ENCODE data around the gene RGS11. TPM values are rescaled to one million over a fixed set of nuclear protein-coding genes. Genes with fewer than 3 reads are reported as not detected.

Gene RGS11
- total RNA-seq, 1 experiment from 2014 or later: 1.1 TPM

GRCh38 chr16:296806-297510 lies 21.2 kb upstream of the RGS11 start:
- DNase-seq (ENCODE audit: low read depth): no peak

- no peak for DNase-seq (ENCODE audit: low read depth)
These were observed 20.5 kb upstream of the RGS11 start for GRCh38 chr16:296276-296675.

GRCh38 chr16:293043-293775 lies 17.5 kb upstream of the RGS11 start:
- DNase-seq (ENCODE audit: low read depth): no peak

- no peak for DNase-seq (ENCODE audit: low read depth)
These were observed 15.8 kb upstream of the RGS11 start for GRCh38 chr16:291539-291938.

- DNase-seq (ENCODE audit: low read depth): no peak
These were observed 15.1 kb upstream of the RGS11 start for GRCh38 chr16:290681-291405.

GRCh38 chr16:290015-290680 lies 14.4 kb upstream of the RGS11 start:
- no peak for DNase-seq (ENCODE audit: low read depth)

- no peak for DNase-seq (ENCODE audit: low read depth)
These were observed 13.8 kb upstream of the RGS11 start for GRCh38 chr16:289395-289997.

- no peak for DNase-seq (ENCODE audit: low read depth)
These were observed 12.5 kb upstream of the RGS11 start for GRCh38 chr16:287981-288920.

GRCh38 chr16:287298-287811 lies 11.6 kb upstream of the RGS11 start:
- no peak for DNase-seq (ENCODE audit: low read depth)

- no peak for DNase-seq (ENCODE audit: low read depth)
These were observed 10.9 kb upstream of the RGS11 start for GRCh38 chr16:286491-287297.

GRCh38 chr16:285146-286055 lies 9.7 kb upstream of the RGS11 start:
- DNase-seq (ENCODE audit: low read depth): no peak

GRCh38 chr16:284204-285120 lies 8.7 kb upstream of the RGS11 start:
- no peak for DNase-seq (ENCODE audit: low read depth)

- no peak for DNase-seq (ENCODE audit: low read depth)
These were observed 7.5 kb upstream of the RGS11 start, which contains the start of gene PDIA2 for GRCh38 chr16:283033-283805. Gene PDIA2, plus strand, starts transcription at chr16:283164. Its CDS starts 6 bp downstream, at chr16:283170.

- DNase-seq (ENCODE audit: low read depth): no peak
These were observed 6.7 kb upstream of the RGS11 start for GRCh38 chr16:282491-282890.

- no peak for DNase-seq (ENCODE audit: low read depth)
These were observed 6.0 kb upstream of the RGS11 start for GRCh38 chr16:281660-282255.
